K562 (cell line): ENCODE results near the gene GLIS2. TPM values are rescaled to one million over a fixed set of nuclear protein-coding genes. Genes with fewer than 3 reads are reported as not detected.

Source experiments
- ARID4B ChIP-seq: sonication (generic); formaldehyde crosslinking; IDR thresholded peaks from 2 replicates; pipeline ENCODE4 v1.8.0; 2022; ENCODE audit warnings: mild to moderate bottlenecking, missing genetic modification reagents
- DDX20 ChIP-seq: fragments of 450-650 bp; IDR thresholded peaks from 2 replicates; pipeline ENCODE4 v1.6.1; 2016; ENCODE audit warnings: missing genetic modification characterization, low read depth, mild to moderate bottlenecking, missing compliant biosample characterization, moderate library complexity
- FOXJ3 ChIP-seq: sonication (generic); formaldehyde crosslinking; IDR thresholded peaks from 2 replicates; pipeline ENCODE4 v1.4.0; 2020; ENCODE audit warnings: mild to moderate bottlenecking, missing genetic modification reagents
- GABPB2 ChIP-seq: fragments of 250-450 bp; sonication (Bioruptor Pico); conservative IDR thresholded peaks from 2 replicates; pipeline ENCODE4 v1.5.1; 2021; ENCODE audit warnings: mild to moderate bottlenecking
- IRF9 ChIP-seq: fragments of 450-650 bp; IDR thresholded peaks from 2 replicates; pipeline ENCODE4 v1.6.1; 2016; ENCODE audit warnings: missing biosample characterization, missing genetic modification characterization
- MYC ChIP-seq, 2 experiments: fragments of 250-450 bp in 1 of 2; sonication (Bioruptor Pico) in 1 of 2; IDR thresholded peaks; 2 replicates each; pipeline versions ENCODE4 v1.5.1 to v1.6.1; 2012 to 2021; ENCODE audit warnings: low read depth in 2 of 2, borderline replicate concordance in 1 of 2, improper control_type of control experiment in 1 of 2, low read length in 1 of 2, mild to moderate bottlenecking in 1 of 2, moderate library complexity in 1 of 2
- NCOA1 ChIP-seq: fragments of 450-650 bp; IDR thresholded peaks from 2 replicates; pipeline ENCODE4 v1.6.1; 2016; ENCODE audit warnings: low read depth
- POLR3A ChIP-seq: IDR thresholded peaks from 2 replicates; pipeline ENCODE4 v1.6.1; 2011; ENCODE audit warnings: borderline replicate concordance, mild to moderate bottlenecking, moderate library complexity; ENCODE audit not compliant: insufficient read length, insufficient read depth; ENCODE audit errors: extremely low read depth
- RAD21 ChIP-seq, 2 experiments: fragments of 250-450 bp in 1 of 2; fragments of 450-650 bp in 1 of 2; sonication (Bioruptor Pico) in 1 of 2; formaldehyde crosslinking in 1 of 2; IDR thresholded peaks in 1 of 2; conservative IDR thresholded peaks in 1 of 2; 2 replicates each; pipeline versions ENCODE4 v1.4.0 to v1.8.0; 2020 to 2022; ENCODE audit warnings: mild to moderate bottlenecking in 2 of 2, moderate library complexity in 1 of 2
- STAG1 ChIP-seq: sonication (generic); formaldehyde crosslinking; IDR thresholded peaks from 2 replicates; pipeline ENCODE4 v1.5.0; 2020; ENCODE audit warnings: missing genetic modification reagents, borderline replicate concordance
- TCF7L2 ChIP-seq: fragments of 150-350 bp; IDR thresholded peaks from 2 replicates; pipeline ENCODE4 v1.6.1; 2016; ENCODE audit warnings: low read depth, mild to moderate bottlenecking, low read length, moderate library complexity
- YY1 ChIP-seq, 3 experiments: IDR thresholded peaks; 2 replicates each; pipeline ENCODE4 v1.6.1; 2011; ENCODE audit warnings: low read length in 2 of 3, mild to moderate bottlenecking in 2 of 3, moderate library complexity in 2 of 3, borderline replicate concordance in 1 of 3, control low read depth in 1 of 3, low read depth in 1 of 3; ENCODE audit not compliant: insufficient read depth in 3 of 3, insufficient replicate concordance in 2 of 3, control insufficient read depth in 1 of 3, insufficient read length in 1 of 3; ENCODE audit errors: extremely low read depth in 1 of 3
- ZBED1 ChIP-seq: IDR thresholded peaks from 2 replicates; pipeline ENCODE4 v1.6.1; 2014
- ZBTB2 ChIP-seq: fragments of 450-650 bp; IDR thresholded peaks from 2 replicates; pipeline ENCODE4 v1.6.1; 2016; ENCODE audit warnings: antibody characterized with exemption
- ZNF143 ChIP-seq: sonication (generic); formaldehyde crosslinking; IDR thresholded peaks from 2 replicates; pipeline ENCODE4 v1.9.0; 2022; ENCODE audit warnings: mild to moderate bottlenecking, missing genetic modification reagents
- polyA plus RNA-seq, 8 experiments: library from polyadenylated mRNA; depleted of rRNA in 4 of 8; stranded (reverse) in 5 of 8; unstranded in 3 of 8; fragments of >200 nt; fragmentation: Nextera tagmentation in 2 of 8; fragmentation: Illumina TruSeq in 1 of 8; extraction: Ambion mirVana in 2 of 8; extraction: Trizol in 1 of 8; gene quantifications; 2 replicates each; pipeline versions ENCODE4 v1.2.1 to v1.2.3, GENCODE V29; 2011 to 2014; ENCODE audit warnings: inconsistent platforms in 1 of 8, missing spikeins in 1 of 8
- total RNA-seq, 7 experiments: library from RNA; depleted of rRNA in 6 of 7; stranded (reverse); fragments of >200 nt in 6 of 7; fragmentation: Illumina TruSeq in 2 of 7; extraction: Trizol in 2 of 7; gene quantifications; 2 replicates each; pipeline versions ENCODE4 v1.2.1 to v1.2.3, GENCODE V29; 2011 to 2021; ENCODE audit warnings: low replicate concordance in 1 of 7

Gene GLIS2
- total and polyA plus RNA-seq, 9 of the 15 experiments (the other 6 are each of a cell fraction or from before 2014, with no cell fraction given): 0.10 to 9.0 (median 0.57) TPM

- TF ChIP-seq RAD21 (CRISPR knock-in tag; conservative IDR thresholded peaks at IDR 0.05 in 1 of 2, IDR thresholded peaks at IDR 0.05 in 1 of 2) (no peak), ZNF143 (CRISPR knock-in tag) (peak; percentile 92), STAG1 (CRISPR knock-in tag) (no peak), POLR3A (no peak), NCOA1 (0 out of 2 replicates have a peak, but pooled peaks have one; percentile 17), ZBTB2 (no peak), TCF7L2 (no peak), MYC (IDR thresholded peaks at IDR 0.05; ENCODE audit: low read depth, low read length) (peak; percentile 99), MYC (CRISPR knock-in tag; IDR thresholded peaks at IDR 0.05; ENCODE audit: borderline replicate concordance, low read depth) (peak; percentile 99), YY1 (IDR thresholded peaks at IDR 0.05; ENCODE audit: borderline replicate concordance in 1 of 3, control insufficient read depth in 1 of 3, extremely low read depth in 1 of 3, insufficient read depth in 3 of 3, insufficient read length in 1 of 3, insufficient replicate concordance in 2 of 3, low read depth in 1 of 3, low read length in 2 of 3) (peak; percentile 68 to 92 (median 86)), FOXJ3 (no peak), IRF9 (tag) (no peak), ZBED1 (peak; percentile 51; the same call in 1 of the 2 replicates), GABPB2 (no peak), DDX20 (no peak), ARID4B (CRISPR knock-in tag) (peak; percentile 67)
Observed at GRCh38 chr16:4271176-4272113, 44.4 kb upstream of the GLIS2 start (continued).
